ENCODE data around the gene GPRASP3. TPM values are rescaled to one million over a fixed set of nuclear protein-coding genes. Genes with fewer than 3 reads are reported as not detected.

GPRASP3 gene
- total and polyA plus RNA-seq, 8 donors: 0.45 to 7.3 (median 0.93) TPM

DNA sequence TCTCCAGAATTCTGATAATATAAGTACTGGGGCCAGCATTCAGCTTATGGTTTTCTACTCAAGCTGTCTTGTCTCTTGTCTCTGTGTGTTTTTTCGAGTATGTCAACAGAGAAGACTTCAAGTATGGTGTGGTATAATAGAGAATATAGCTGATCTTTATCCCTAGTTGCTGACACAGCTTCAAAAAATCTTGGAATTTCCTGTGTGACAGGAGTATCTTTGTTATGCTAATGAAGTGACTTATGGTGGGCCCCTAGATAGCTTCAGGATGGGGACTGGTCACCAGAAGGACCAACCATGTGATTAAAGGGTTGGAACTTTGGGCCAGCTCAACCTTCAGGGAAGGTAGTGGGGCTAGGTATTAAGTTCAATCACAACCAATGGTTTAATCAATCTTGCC, 2.9 kb downstream of the GPRASP3 start:
- Histone ChIP-seq H3K27me3 (no peaks in the 10 kb centered on the region), H3K4me3 (no peak overlapping the region), H3K27ac (no peak overlapping the region), H3K4me1 (peaks cover 0 to 4% (median 0%) of the 10 kb centered on the region in 4 donors), H3K9me3 (no peaks in the 10 kb centered on the region), H3K36me3 (no peaks in the 10 kb centered on the region)
- intact Hi-C loops (cut with DNase I; ENCODE audit: low total_unique reads): no loop called here
- TF ChIP-seq POLR2AphosphoS5 (IDR thresholded peaks at IDR 0.05) (no peak), EP300 (IDR thresholded peaks at IDR 0.05) (no peak), POLR2A (IDR thresholded peaks at IDR 0.05) (no peak), CTCF (IDR thresholded peaks at IDR 0.05) (no peak)
- 57 to 95% (median 82%) methylated on average over 1 of the region's 1 CpG for WGBS, 5 donors
- DNase-seq: no peak

GRCh38 chrX:102727761-102728160, 7.2 kb downstream of the GPRASP3 start:
- no peak overlapping the region for H3K4me3 ChIP-seq
- no peak for DNase-seq
- no peaks in the 10 kb centered on the region for H3K36me3 ChIP-seq
- no peaks in the 10 kb centered on the region for H3K9me3 ChIP-seq
- WGBS, 5 donors: 48 to 90% (median 73%) methylated on average over 1 of the region's 1 CpG
- intact Hi-C loops (cut with DNase I; ENCODE audit: low total_unique reads): no loop called here
- H3K4me1 ChIP-seq: no peaks in the 10 kb centered on the region
- H3K27me3 ChIP-seq: no peaks in the 10 kb centered on the region
- TF ChIP-seq POLR2AphosphoS5 (IDR thresholded peaks at IDR 0.05): no peak
- TF ChIP-seq POLR2A (IDR thresholded peaks at IDR 0.05): no peak
- no peak for TF ChIP-seq CTCF (IDR thresholded peaks at IDR 0.05)
- no peak for TF ChIP-seq EP300 (IDR thresholded peaks at IDR 0.05)
- no peak overlapping the region for H3K27ac ChIP-seq

- 91 to 100% (median 100%) methylated on average over 1 of the region's 1 CpG for WGBS, 5 donors
- Histone ChIP-seq H3K4me3 (no peak overlapping the region), H3K9me3 (no peaks in the 10 kb centered on the region), H3K27ac (no peak overlapping the region), H3K4me1 (no peaks in the 10 kb centered on the region), H3K27me3 (no peaks in the 10 kb centered on the region), H3K36me3 (no peaks in the 10 kb centered on the region)
- no peak for DNase-seq
- TF ChIP-seq POLR2AphosphoS5 (IDR thresholded peaks at IDR 0.05) (no peak), CTCF (IDR thresholded peaks at IDR 0.05) (no peak), EP300 (IDR thresholded peaks at IDR 0.05) (no peak), POLR2A (IDR thresholded peaks at IDR 0.05) (no peak)
- intact Hi-C loops (cut with DNase I; ENCODE audit: low total_unique reads): no loop called here
Measured at GRCh38 chrX:102728646-102729045, 8.1 kb downstream of the GPRASP3 start.

DNA sequence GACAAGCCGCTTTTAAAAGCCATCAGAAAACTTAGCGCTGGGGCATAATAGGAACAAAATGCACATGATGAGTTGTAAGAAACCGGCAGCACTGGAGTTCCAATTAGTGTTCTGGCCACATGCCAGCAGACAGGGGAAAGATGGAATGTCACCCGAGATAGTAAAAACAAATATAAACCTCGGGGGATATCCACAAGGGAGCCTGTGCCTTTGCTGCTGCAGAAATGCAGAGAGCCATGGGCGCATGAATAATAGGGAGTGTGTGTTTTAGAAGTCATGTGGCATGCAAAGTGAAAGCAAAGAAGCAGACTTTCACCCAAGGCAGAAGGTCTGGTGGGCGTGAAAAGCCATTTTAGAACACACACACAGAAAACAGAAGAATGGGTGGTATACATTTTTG, 19.1 kb downstream of the GPRASP3 start:
- peak in 1 of 2 donors; percentile 14 for DNase-seq
- no peaks in the 10 kb centered on the region for H3K27me3 ChIP-seq
- intact Hi-C loops (cut with DNase I; ENCODE audit: low total_unique reads): no loop called here
- H3K9me3 ChIP-seq: no peaks in the 10 kb centered on the region
- TF ChIP-seq CTCF (IDR thresholded peaks at IDR 0.05): no peak
- TF ChIP-seq POLR2AphosphoS5 (IDR thresholded peaks at IDR 0.05): no peak
- TF ChIP-seq EP300 (IDR thresholded peaks at IDR 0.05): no peak
- no peak for TF ChIP-seq POLR2A (IDR thresholded peaks at IDR 0.05)
- H3K4me1 ChIP-seq: no peaks in the 10 kb centered on the region
- no peak overlapping the region for H3K4me3 ChIP-seq
- H3K27ac ChIP-seq: no peak overlapping the region
- WGBS, 5 donors: 50 to 69% (median 55%) methylated on average over 7 of the region's 7 CpGs
- H3K36me3 ChIP-seq: no peaks in the 10 kb centered on the region
